ENCODE data around the gene C2CD2. TPM values are rescaled to one million over a fixed set of nuclear protein-coding genes. Genes with fewer than 3 reads are reported as not detected.

The C2CD2 gene
- total and polyA plus RNA-seq, 2 experiments from 2014 or later, result 4.5 to 16.2 TPM

- no peak for TF ChIP-seq EZH2phosphoT487 (IDR thresholded peaks at IDR 0.05; ENCODE audit: unreplicated experiment)
- TF ChIP-seq EZH2 (IDR thresholded peaks at IDR 0.05; ENCODE audit: low read depth, unreplicated experiment), result no peak
- TF ChIP-seq CREB1 (CRISPR knock-in tag; IDR thresholded peaks at IDR 0.05; ENCODE audit: low read depth), result no peak
- TF ChIP-seq STAT1 (IDR thresholded peaks at IDR 0.05; ENCODE audit: unreplicated experiment), result no peak
- no peak for TF ChIP-seq CTCF (conservative IDR thresholded peaks at IDR 0.05; ENCODE audit: low read depth in 2 of 2)
- TF ChIP-seq ZNF114 (CRISPR knock-in tag; IDR thresholded peaks at IDR 0.05), result no peak
- no peak for TF ChIP-seq ZNF331 (CRISPR knock-in tag; IDR thresholded peaks at IDR 0.05; ENCODE audit: low read depth)
- no peak for TF ChIP-seq NANOG (IDR thresholded peaks at IDR 0.05; ENCODE audit: borderline replicate concordance)
- TF ChIP-seq REST (IDR thresholded peaks at IDR 0.05; ENCODE audit: unreplicated experiment), result no peak
- no peak for TF ChIP-seq JUNB (IDR thresholded peaks at IDR 0.05; ENCODE audit: unreplicated experiment)
- no peak for TF ChIP-seq ETS1 (IDR thresholded peaks at IDR 0.05)
- no peak for TF ChIP-seq POLR2AphosphoS5 (IDR thresholded peaks at IDR 0.05; ENCODE audit: low read depth)
- TF ChIP-seq ZNF462 (CRISPR knock-in tag; IDR thresholded peaks at IDR 0.05), result no peak
- no peak overlapping the region for H3K4me3 ChIP-seq
- no peaks in the 10 kb centered on the region for H3K36me3 ChIP-seq (ENCODE audit: insufficient read depth)
- Mint-ChIP-seq H3K4me1 (peaks cover 44% of the 10 kb centered on the region), H3K27ac (no peak overlapping the region), H3K9me3 (no peaks in the 10 kb centered on the region), H3K27me3 (ENCODE audit: insufficient read depth, low read depth, poor library complexity) (peaks cover 3% of the 10 kb centered on the region), H3K4me3 (no peak overlapping the region), H3K36me3 (ENCODE audit: low read depth) (peaks cover 8% of the 10 kb centered on the region)
- no peak overlapping the region for H2AFZ ChIP-seq
- H3K4me1 ChIP-seq (ENCODE audit: insufficient read depth), result peaks cover 13% of the 10 kb centered on the region
- DNase-seq (ENCODE audit: low spot score) (no peak), ATAC-seq (no peak)
- H3K27ac ChIP-seq (ENCODE audit: low read depth), result no peak overlapping the region
- no peaks in the 10 kb centered on the region for H4K20me1 ChIP-seq (replicated peaks; ENCODE audit: insufficient read depth)
- H3K9me2 ChIP-seq (ENCODE audit: insufficient read depth), result no peaks in the 10 kb centered on the region
- no peaks in the 10 kb centered on the region for H3F3A ChIP-seq (replicated peaks; ENCODE audit: low read depth)
- no peaks in the 10 kb centered on the region for H3K27me3 ChIP-seq (ENCODE audit: insufficient read depth)
- H3K79me2 ChIP-seq (replicated peaks; ENCODE audit: insufficient read depth), result no peaks in the 10 kb centered on the region
- H3K4me2 ChIP-seq, result no peak overlapping the region
Measured at GRCh38 chr21:41901099-41901498, 52.7 kb downstream of the C2CD2 start.
